Testis (tissue), 3 donors: ENCODE measurements around the gene GNA12. TPM values are rescaled to one million over a fixed set of nuclear protein-coding genes. Genes with fewer than 3 reads are reported as not detected.
A peak's percentile ranks its signal among the peaks of the same experiment; 100 is the strongest.

Experiments used
- DNase-seq: peaks from one replicate; pipeline ENCODE4 v3.0.0-alpha.2; 2019
- H3K27ac ChIP-seq, 2 donors: fragments of 200-600 bp; sonication (generic); one replicate each; pipeline ENCODE4 v1.5.1; 2019
- H3K27me3 ChIP-seq: fragments of 200-600 bp; sonication (generic); one replicate; pipeline ENCODE4 v1.5.1; 2019
- H3K36me3 ChIP-seq: fragments of 200-600 bp; sonication (generic); one replicate; pipeline ENCODE4 v1.5.1; 2017; ENCODE audit warnings: low read depth; ENCODE audit errors: missing control alignments
- H3K4me1 ChIP-seq: fragments of 200-600 bp; sonication (generic); one replicate; pipeline ENCODE4 v1.5.1; 2019
- H3K4me3 ChIP-seq, 2 donors: fragments of 200-600 bp; sonication (generic); one replicate each; pipeline ENCODE4 v1.5.1; 2017 to 2019
- H3K9me3 ChIP-seq: fragments of 200-600 bp; sonication (generic); one replicate; pipeline ENCODE4 v1.5.1; 2017
- CTCF ChIP-seq, 3 experiments: fragments of 450-650 bp in 2 of 3; fragments of 200-600 bp in 1 of 3; sonication (generic) in 1 of 3; IDR thresholded peaks; one replicate each; pipeline ENCODE4 v1.5.1; 2016 to 2019; ENCODE audit warnings: antibody characterized with exemption in 3 of 3, mild to moderate bottlenecking in 2 of 3, moderate library complexity in 1 of 3
- POLR2A ChIP-seq: fragments of 450-650 bp; IDR thresholded peaks from one replicate; pipeline ENCODE4 v1.6.1; 2017; ENCODE audit warnings: antibody characterized with exemption, mild to moderate bottlenecking, moderate library complexity
- WGBS, 2 donors: methylation state at CpG; one replicate each; pipeline ENCODE4 v1.1.5; 2018; 5-methylcytosine and 5-hydroxymethylcytosine counted together
- intact Hi-C: fragments of 100-400 bp; cut with DNase I; formaldehyde crosslinking; loops from one replicate; pipeline ENCODE4 v1.15.1; 2023; ENCODE audit warnings: low total_unique reads
- polyA plus RNA-seq: library from polyadenylated mRNA; stranded (reverse); fragments of 350-450 nt; fragmentation: Illumina TruSeq; extraction: RNeasy Lipid Tissue Mini Kit (QIAGEN cat#74804); gene quantifications from one replicate; pipeline ENCODE4 v1.2.3, GENCODE V29; 2014; ENCODE audit warnings: low read depth, low replicate concordance; ENCODE audit not compliant: insufficient read depth
- total RNA-seq, 2 donors: library from RNA; depleted of rRNA; stranded (reverse); fragments of >200 nt; gene quantifications; one replicate each; pipeline ENCODE4 v1.2.3, GENCODE V29; 2016

The GNA12 gene
- total and polyA plus RNA-seq, 3 donors from 2014 or later, result 50.0 to 69.6 (median 53.2) TPM

- Histone ChIP-seq H3K4me3 (no peak overlapping the region), H3K9me3 (no peaks in the 10 kb centered on the region), H3K36me3 (no peaks in the 10 kb centered on the region), H3K27ac (peak overlapping the region; percentile 68 to 81), H3K27me3 (no peaks in the 10 kb centered on the region), H3K4me1 (peaks cover 31% of the 10 kb centered on the region)
- no peak for DNase-seq
- intact Hi-C loops, result no loop called here
- 78 to 84% methylated on average over 9 of the region's 9 CpGs for WGBS, 2 donors
- no peak for TF ChIP-seq CTCF (IDR thresholded peaks at IDR 0.05)
- no peak for TF ChIP-seq POLR2A
These were observed 48.2 kb downstream of the GNA12 start for GRCh38 chr7:2795906-2796305.

- DNase-seq, result peak; percentile 71
- peaks cover 30% of the 10 kb centered on the region for H3K4me1 ChIP-seq
- intact Hi-C loops, result no loop called here
- peak overlapping the region; percentile 62 to 69 for H3K27ac ChIP-seq
- 54 to 86% methylated on average over 17 of the region's 17 CpGs for WGBS, 2 donors
- no peaks in the 10 kb centered on the region for H3K9me3 ChIP-seq
- H3K27me3 ChIP-seq, result no peaks in the 10 kb centered on the region
- H3K4me3 ChIP-seq, result no peak overlapping the region
- TF ChIP-seq CTCF (IDR thresholded peaks at IDR 0.05) (no peak), POLR2A (no peak)
- no peaks in the 10 kb centered on the region for H3K36me3 ChIP-seq
These were observed 49.1 kb downstream of the GNA12 start for GRCh38 chr7:2794836-2795636.

GRCh38 chr7:2792856-2793487, 51.1 kb downstream of the GNA12 start:
- no peak for DNase-seq
- 93 to 98% methylated on average over 16 of the region's 16 CpGs for WGBS, 2 donors

GRCh38 chr7:2792235-2792634, 51.9 kb downstream of the GNA12 start:
- Histone ChIP-seq H3K27ac (no peak overlapping the region), H3K9me3 (no peaks in the 10 kb centered on the region), H3K36me3 (no peaks in the 10 kb centered on the region), H3K27me3 (no peaks in the 10 kb centered on the region), H3K4me3 (no peak overlapping the region), H3K4me1 (peaks cover 30% of the 10 kb centered on the region)
- 94 to 96% methylated on average over 5 of the region's 5 CpGs for whole genome bisulfite sequencing, 2 donors
- no peak for TF ChIP-seq POLR2A
- no peak for TF ChIP-seq CTCF (IDR thresholded peaks at IDR 0.05)
- DNase-seq, result no peak
- intact Hi-C loops, result no loop called here

More at GRCh38 chr7:2792856-2793487, 51.1 kb downstream of the GNA12 start:
- no peak overlapping the region for H3K4me3 ChIP-seq
- intact Hi-C loops, result no loop called here
- no peaks in the 10 kb centered on the region for H3K36me3 ChIP-seq
- H3K4me1 ChIP-seq, result peaks cover 30% of the 10 kb centered on the region
- H3K9me3 ChIP-seq, result no peaks in the 10 kb centered on the region
- no peaks in the 10 kb centered on the region for H3K27me3 ChIP-seq
- H3K27ac ChIP-seq, result no peak overlapping the region
- no peak for TF ChIP-seq CTCF (IDR thresholded peaks at IDR 0.05)
- TF ChIP-seq POLR2A, result no peak
